GM21515 (cell line): Measurements from ENCODE around the gene RAB1B.
"Not testable (repeated sequence)": the region's sequence is repeated elsewhere in the genome, so short reads cannot be mapped to it uniquely, and the experiment has no call there.

Source experiments
- ATAC-seq: cut with Tn5 transposase; IDR thresholded peaks from one replicate; pipeline ENCODE4 v1.9.1; 2021; ENCODE audit not compliant: unreplicated experiment

Gene RAB1B

GRCh38 chr11:66294626-66295620, 26.5 kb downstream of the RAB1B start:
- no peak for ATAC-seq

GRCh38 chr11:66297610-66298009, 29.2 kb downstream of the RAB1B start:
- ATAC-seq, result no peak

DNA sequence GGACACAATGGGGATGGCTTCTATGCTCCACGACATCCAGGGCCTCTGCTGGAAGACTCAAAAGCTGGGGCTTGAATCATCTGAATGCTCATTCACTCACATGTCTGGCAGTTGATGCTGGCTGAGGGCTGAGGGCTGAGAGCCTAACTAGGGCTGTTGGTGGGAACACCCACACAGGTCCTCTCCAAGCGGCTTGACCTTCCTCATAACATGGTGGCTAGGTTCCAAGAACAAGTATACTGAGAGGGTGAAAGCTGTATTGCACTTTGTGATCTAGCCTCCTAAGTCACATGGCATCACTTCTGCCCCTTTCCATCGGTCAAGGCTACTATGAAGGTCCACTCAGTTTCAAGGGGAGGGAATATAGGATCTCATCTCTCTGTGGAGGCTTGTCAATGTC, 30.7 kb downstream of the RAB1B start:
- no peak for ATAC-seq

DNA sequence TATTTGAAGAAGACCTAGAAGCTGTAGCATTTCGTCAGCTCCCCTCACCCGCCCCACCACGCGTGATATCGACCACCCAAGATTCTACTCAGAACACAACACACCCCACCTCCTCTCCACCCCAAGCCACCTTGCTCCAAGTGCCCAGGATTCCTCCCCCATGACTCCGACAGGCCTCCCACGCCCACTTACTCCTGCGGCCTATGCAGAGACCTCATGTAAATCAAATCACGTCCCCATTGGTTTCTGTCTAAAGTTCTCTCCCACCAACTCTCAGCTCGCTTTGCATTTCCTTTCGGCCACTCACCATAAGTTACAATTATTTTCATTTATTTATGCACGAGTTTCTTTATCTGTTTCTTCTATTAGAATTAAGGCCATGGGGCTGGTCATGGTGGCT, 34.2 kb downstream of the RAB1B start:
- no peak for ATAC-seq

DNA sequence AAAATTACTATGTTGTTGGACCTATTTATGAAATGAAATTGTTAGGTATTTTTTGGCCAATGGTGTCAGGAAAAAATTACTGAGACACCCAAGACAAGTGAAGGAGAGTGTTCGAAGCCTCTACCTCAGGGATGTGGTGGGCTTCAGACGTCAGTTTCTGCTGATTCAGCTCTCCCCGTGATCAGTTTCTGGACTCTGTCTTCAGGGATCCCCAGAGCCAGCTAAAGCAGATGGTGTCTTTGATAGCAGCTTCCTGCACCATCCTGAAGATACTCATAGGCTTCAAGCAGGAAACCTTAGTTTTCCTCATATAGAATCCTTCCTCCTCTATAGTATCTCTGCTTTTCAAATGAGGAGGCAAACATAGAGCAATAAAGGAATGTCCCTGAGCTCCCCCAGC, 41.0 kb downstream of the RAB1B start:
- ATAC-seq, result no peak

DNA sequence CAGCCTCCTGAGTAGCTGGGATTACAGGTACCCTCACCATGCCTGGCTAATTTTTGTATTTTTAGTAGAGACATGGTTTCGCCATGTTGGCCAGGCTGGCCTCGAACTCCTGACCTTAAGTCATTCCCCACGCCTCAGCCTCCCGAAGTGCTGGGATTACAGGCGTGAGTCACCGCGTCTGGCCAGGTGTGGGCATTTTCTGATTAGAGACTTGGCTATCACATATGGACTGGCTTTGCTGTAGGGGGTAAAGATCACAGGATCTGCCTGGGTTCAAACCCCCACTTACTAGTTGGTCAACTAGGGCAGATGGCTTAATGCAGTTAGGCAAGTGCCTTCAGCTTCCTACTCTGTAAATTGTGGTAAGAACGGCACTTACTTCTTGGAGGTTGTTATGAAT, 41.9 kb downstream of the RAB1B start:
- no peak for ATAC-seq

DNA sequence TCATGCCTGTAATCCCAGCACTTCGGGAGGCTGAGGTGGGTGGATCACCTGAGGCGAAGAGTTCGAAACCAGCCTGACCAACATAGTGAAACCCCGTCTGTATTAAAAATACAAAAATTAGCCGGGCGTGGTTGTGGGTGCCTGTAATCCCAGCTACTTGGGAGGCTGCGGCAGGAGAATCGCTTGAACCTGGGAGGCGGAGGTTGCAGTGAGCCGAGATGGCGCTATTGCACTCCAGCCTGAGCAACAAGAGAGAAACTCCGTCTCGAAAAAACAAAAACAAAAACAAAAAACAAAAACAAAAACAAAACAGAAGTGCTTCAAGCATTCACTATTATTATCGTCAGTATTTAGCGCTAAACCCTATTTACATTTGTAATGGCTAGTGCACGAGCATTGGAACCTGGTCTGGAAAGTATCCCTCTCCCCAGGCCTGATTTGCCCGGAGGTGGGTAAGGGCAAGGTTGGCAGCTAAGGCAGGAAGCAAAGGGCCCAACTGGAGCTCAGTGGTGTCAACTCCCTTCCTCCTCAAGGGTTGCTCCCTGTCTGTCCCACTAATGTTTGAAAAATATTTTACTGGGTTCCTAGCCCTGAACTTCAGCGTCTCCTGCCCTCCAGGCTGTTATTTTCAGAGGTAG, 42.5 kb downstream of the RAB1B start:
- not testable (repeated sequence) for ATAC-seq

DNA sequence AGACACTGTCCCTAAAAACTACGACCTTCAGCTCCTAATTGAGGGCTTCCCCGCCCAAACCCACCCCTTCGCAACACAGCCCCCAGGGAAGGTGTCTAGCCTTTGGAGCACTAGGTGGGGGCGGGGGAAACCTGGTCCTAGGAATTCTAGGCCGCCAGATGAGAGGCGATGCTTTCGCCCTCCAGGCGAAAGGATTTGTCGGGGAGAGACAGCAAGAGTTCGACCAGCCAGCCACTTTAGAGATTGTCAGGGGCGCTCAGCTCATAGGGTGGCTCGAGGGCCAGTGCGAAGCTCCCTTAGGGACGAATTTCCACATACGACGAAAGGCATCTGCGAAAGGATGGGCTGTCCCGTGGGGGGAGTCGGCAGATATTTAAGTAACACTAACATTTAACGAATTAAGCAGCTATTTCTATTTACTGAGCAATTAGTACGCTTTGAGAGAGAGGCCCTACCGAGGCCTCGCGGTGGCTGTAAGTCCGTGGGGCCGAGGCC, 43.1 kb downstream of the RAB1B start:
- ATAC-seq, result no peak

- peak; percentile 55 for ATAC-seq
These were observed 43.6 kb downstream of the RAB1B start for GRCh38 chr11:66311965-66312548.

GRCh38 chr11:66312549-66313320, 44.3 kb downstream of the RAB1B start:
- ATAC-seq, result peak; percentile 68

GRCh38 chr11:66313321-66314185, 45.1 kb downstream of the RAB1B start:
- ATAC-seq, result no peak

GRCh38 chr11:66314186-66314501, 45.7 kb downstream of the RAB1B start:
- ATAC-seq, result no peak

DNA sequence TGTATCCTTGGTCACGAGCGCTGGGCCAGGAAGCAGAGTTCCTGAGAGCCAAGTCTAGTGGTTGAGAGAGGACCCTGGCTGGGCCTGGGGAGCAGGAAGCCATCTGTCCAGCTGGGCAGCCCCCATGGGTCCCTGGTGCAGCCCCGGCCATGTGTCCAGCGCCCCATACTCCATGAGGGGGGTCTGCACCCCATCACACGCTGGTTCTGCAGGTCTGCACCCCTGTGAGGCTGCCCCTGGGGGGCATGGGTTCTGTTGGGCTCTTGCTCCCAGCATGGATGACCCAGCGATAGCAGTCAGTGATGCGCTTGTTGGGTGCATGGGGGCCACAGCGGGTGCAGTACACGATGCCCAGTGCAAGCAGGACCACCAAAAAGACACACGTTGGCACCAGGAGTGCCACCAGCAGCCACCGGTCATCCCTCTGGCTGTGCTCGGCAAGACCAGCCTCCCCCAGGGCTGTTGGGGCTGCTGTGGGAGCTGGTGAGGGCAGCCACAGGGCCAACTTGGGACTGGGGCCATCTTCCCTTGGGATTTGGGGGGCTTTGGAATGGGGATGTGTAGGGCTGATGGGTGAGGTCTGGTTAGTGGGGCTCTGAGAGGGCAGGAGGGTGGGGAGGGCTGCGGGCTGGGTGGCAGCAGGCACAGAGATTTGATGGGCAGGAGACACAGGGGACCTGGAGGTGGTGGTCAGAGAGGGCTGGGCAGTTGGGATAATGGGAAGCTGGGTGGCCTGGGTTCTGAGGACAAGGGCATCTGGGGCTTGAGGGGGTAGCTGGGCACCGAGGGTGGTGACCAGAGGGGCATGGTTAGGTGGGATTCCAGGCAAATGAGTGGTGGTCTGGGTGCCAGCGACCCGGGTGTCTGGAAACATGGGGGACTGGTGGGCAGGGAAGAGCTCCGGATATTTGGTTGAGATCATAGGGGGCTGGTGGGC, 46.4 kb downstream of the RAB1B start:
- ATAC-seq, result no peak

- ATAC-seq, result no peak
These were observed 47.1 kb downstream of the RAB1B start for GRCh38 chr11:66315498-66315885.

DNA sequence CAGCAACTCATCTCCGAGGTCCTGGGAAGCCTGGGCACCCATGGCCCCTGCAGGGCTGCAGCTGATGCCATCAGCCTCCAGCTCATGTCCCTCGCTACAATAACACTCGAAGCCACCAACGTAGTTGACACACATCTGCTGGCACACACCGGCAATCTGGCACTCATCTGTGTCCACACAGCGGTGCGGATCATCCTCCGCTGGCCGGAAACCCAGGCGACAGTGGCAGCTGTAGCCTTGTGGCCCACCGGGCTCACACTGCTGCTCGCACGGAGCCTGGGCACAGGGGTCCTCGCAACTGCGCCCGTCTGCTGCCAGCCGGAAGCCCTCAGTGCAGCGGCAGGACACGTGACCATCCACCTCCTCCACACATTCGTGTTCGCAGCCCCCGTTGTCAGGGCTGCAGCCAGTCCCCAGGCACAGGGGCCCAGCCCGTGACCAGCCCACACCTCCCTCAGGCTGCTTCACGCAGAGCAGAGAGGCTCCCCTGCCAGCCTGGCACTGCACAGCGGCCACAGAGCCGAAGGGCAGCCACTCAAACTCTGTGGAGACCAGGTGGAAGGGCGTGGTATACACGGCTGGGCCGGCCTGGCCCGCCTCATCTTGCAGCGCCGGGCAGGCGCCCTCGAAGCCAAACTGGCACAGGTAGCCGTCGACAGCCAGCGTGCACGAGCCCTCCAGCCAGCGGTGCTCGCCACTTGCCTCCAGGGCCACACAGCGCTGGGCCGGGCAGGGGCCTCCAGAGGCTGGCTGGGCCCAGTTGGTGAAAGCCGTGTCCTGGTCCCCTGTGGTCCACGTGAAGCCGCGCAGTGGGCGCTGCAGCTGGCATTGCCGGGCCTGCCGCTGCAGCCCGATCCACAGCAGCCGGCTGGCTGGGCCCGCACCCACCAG, 47.7 kb downstream of the RAB1B start:
- ATAC-seq, result no peak

- ATAC-seq, result no peak
These were observed 48.4 kb downstream of the RAB1B start, which contains the start of gene CD248 for GRCh38 chr11:66316849-66317251. TSS of gene CD248 (minus strand) at chr11:66317044. CDS start at chr11:66317027, 17 bp downstream.

- no peak for ATAC-seq
These were observed 48.9 kb downstream of the RAB1B start for GRCh38 chr11:66317322-66317722.
